Smooth muscle cell of the pulmonary artery (primary cell): ENCODE measurements around the gene FYB2. TPM values are rescaled to one million over a fixed set of nuclear protein-coding genes. Genes with fewer than 3 reads are reported as not detected.

Experiments used
- total RNA-seq: library from RNA; depleted of rRNA; stranded (reverse); fragments of >200 nt; gene quantifications from 2 replicates; pipeline ENCODE4 v1.2.3, GENCODE V29; 2014

The FYB2 gene
- not detected in 2 replicates for total RNA-seq

DNA sequence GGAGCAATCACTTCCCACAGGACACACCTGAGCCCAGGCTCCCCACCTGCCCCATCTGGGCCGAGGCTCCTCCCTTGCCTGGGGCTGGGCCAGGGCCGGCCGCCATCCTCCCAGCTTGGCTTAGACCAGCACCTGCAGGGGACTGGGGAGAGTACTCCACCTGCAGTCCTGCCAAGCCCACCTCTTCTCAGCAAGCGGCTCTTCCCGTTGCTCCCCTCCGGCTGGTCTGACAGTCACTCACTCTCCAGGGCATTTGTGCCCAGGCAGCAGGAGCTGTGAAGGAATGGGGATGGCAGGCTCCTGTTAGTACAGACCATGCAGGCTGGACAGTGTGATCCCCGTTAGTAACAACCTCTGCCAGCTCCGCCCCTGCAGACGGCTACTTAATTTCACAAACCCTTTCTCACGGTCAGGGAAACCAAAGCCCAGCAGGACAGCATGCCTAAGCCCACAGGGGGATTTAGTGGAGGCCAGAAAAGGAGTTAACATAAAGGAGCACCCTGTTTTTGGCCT is at the start of gene FYB2:
FYB2 (minus strand) TSS at position 18 of the 513 bp plus-strand sequence. CDS start 114 bp downstream, outside the sequence.

DNA sequence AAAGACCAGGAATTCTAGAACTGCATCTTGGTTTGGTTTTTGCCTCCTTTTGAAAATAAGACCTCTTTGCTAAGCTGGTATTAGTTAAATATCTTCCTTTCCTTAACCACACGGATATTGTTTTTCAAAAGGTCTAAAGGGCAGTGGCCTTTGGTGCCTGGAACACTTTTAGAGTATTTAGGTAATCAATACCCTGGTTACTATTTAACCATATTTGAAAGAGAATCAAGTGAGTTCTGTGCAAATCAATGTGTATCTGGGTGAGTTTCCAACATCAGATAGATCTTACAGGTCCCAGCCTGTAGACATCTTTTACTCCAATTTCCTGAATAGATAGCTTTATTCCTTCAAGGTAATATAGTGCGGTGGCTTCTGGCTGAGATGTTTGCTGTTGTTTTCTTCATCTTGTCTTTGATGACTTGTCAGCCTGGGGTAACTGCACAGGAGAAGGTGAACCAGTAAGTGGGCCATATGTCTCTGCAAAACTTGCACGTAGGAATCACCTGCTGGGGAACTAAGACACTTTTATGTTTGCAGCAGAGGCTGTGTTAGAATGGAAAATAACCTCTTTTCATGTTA is 35.4 kb upstream of the FYB2 start, which contains the start of gene C8A:
C8A (plus strand) TSS at position 277 of the 579 bp plus-strand sequence; CDS start at position 382, 105 bp downstream.

Other genes with a start within 250 kb of the FYB2 start
- gene PLPP3, start 239.8 kb downstream of the FYB2 start, total RNA-seq = 49.2 and 306 TPM in 2 replicates
- 4.4 and 9.8 TPM in 2 replicates for gene PRKAA2, start 174.1 kb downstream of the FYB2 start, total RNA-seq
- not detected in 2 replicates for gene C8A, start 35.4 kb upstream of the FYB2 start, total RNA-seq
- gene C8B, start 146.6 kb upstream of the FYB2 start, total RNA-seq = not detected in 2 replicates